Mucosa of rectum (tissue), 2 donors: Measurements from ENCODE around the gene EPHB4.

ENCODE experiments used
- H3K27ac ChIP-seq, 2 donors: one replicate each; pipeline ENCODE4 v1.7.0; 2013; ENCODE audit warnings: inconsistent platforms in 2 of 2, low read depth in 2 of 2, low read length in 2 of 2
- H3K27me3 ChIP-seq, 2 donors: one replicate each; pipeline ENCODE4 v1.7.0; 2013; ENCODE audit warnings: low read length in 2 of 2; ENCODE audit not compliant: control insufficient read depth in 2 of 2, insufficient read depth in 2 of 2
- H3K36me3 ChIP-seq, 2 donors: one replicate each; pipeline ENCODE4 v1.7.0; 2013; ENCODE audit warnings: low read length in 2 of 2; ENCODE audit not compliant: control insufficient read depth in 2 of 2, insufficient read depth in 2 of 2
- H3K4me1 ChIP-seq, 2 donors: one replicate each; pipeline ENCODE4 v1.7.0; 2013; ENCODE audit warnings: low read length in 2 of 2, mild to moderate bottlenecking in 1 of 2; ENCODE audit not compliant: control insufficient read depth in 2 of 2, insufficient read depth in 2 of 2
- H3K4me3 ChIP-seq, 2 donors: one replicate each; pipeline ENCODE4 v1.7.0; 2013; ENCODE audit warnings: low read length in 2 of 2
- H3K9ac ChIP-seq, 2 donors: one replicate each; pipeline ENCODE4 v1.7.0; 2013; ENCODE audit warnings: low read length in 2 of 2, low read depth in 1 of 2, mild to moderate bottlenecking in 1 of 2
- H3K9me3 ChIP-seq, 2 donors: one replicate each; pipeline ENCODE4 v1.7.0; 2013; ENCODE audit warnings: low read length in 2 of 2; ENCODE audit not compliant: control insufficient read depth in 2 of 2
- donor health status: healthy.
- donor health status: Normal muscosa, but diverticular disease.

EPHB4 gene

DNA sequence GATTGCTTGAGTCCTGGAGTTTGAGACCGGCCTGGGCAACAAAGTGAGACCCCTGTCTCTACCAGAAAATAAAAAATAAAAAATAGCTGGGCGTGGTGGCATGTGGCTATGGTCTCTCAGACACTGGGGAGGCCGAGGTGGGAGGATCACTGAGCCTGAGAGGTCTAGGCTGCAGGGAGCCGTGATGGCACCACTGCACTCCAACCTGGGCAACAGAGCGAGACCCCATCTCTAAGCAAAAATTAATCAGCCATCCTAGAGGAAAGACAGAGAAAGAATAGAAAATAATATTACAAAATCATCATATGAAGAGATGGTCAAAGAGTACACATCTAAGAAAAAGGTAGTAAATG, 4.9 kb upstream of the EPHB4 start:
- H3K4me3 ChIP-seq = no peak overlapping the region
- no peaks in the 10 kb centered on the region for H3K36me3 ChIP-seq
- peaks cover 12 to 20% of the 10 kb centered on the region in 2 donors for H3K4me1 ChIP-seq
- H3K9ac ChIP-seq = no peak overlapping the region
- no peaks in the 10 kb centered on the region for H3K9me3 ChIP-seq
- H3K27ac ChIP-seq = no peak overlapping the region
- H3K27me3 ChIP-seq = no peaks in the 10 kb centered on the region

GRCh38 chr7:100830396-100830795, 3.1 kb upstream of the EPHB4 start:
- no peak overlapping the region for H3K27ac ChIP-seq
- no peak overlapping the region for H3K9ac ChIP-seq
- H3K27me3 ChIP-seq = no peaks in the 10 kb centered on the region
- no peak overlapping the region for H3K4me3 ChIP-seq
- H3K36me3 ChIP-seq = no peaks in the 10 kb centered on the region
- H3K9me3 ChIP-seq = no peaks in the 10 kb centered on the region
- peaks cover 13% of the 10 kb centered on the region in 2 donors for H3K4me1 ChIP-seq

- H3K9ac ChIP-seq = no peak overlapping the region
- H3K4me1 ChIP-seq = peaks cover 19 to 23% of the 10 kb centered on the region in 2 donors
- no peaks in the 10 kb centered on the region for H3K36me3 ChIP-seq
- no peak overlapping the region for H3K27ac ChIP-seq
- H3K27me3 ChIP-seq = no peaks in the 10 kb centered on the region
- H3K4me3 ChIP-seq = no peak overlapping the region
- no peaks in the 10 kb centered on the region for H3K9me3 ChIP-seq
Observed at GRCh38 chr7:100829150-100829716, 1.9 kb upstream of the EPHB4 start.

- Histone ChIP-seq H3K36me3 (peaks cover 12 to 14% of the 10 kb centered on the region in 2 donors), H3K4me1 (peaks cover 16 to 23% of the 10 kb centered on the region in 2 donors), H3K4me3 (peak overlapping the region; percentile 74 to 80), H3K27ac (peak overlapping the region; percentile 64 to 68), H3K9ac (peak overlapping the region; percentile 3 to 79), H3K27me3 (no peaks in the 10 kb centered on the region), H3K9me3 (no peaks in the 10 kb centered on the region)
Observed at GRCh38 chr7:100826514-100827329, 601 bp downstream of the EPHB4 start.

- Histone ChIP-seq H3K27me3 (no peaks in the 10 kb centered on the region), H3K27ac (peak overlapping the region; percentile 60 to 68), H3K4me1 (peaks cover 16 to 23% of the 10 kb centered on the region in 2 donors), H3K9me3 (no peaks in the 10 kb centered on the region), H3K36me3 (peaks cover 12 to 14% of the 10 kb centered on the region in 2 donors), H3K9ac (peak overlapping the region; percentile 70 to 79), H3K4me3 (peak overlapping the region; percentile 74 to 80)
Observed at GRCh38 chr7:100825751-100826513, 1.4 kb downstream of the EPHB4 start.

DNA sequence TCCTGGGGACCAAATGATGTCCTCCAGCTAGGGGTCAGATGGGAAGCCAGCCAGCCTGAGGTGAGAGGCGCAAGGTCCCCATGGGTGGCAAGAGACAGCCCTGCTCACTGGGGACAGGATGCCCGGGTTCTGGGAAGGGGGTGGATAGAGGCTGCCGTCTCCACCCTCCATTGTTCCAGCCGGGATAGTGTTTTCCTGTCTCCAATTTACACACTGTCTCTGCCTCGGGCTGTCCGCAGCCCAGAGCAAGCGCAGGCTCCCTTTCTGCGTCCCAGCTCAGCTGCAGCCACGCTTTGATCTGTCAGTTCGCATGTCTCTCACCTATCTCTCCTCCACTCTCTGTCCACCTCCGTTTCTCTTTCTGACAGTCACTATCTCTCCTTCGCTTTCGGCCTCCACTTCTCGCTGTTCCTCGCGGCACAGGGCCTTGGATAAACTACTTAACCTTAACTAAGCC, 2.1 kb downstream of the EPHB4 start:
- Histone ChIP-seq H3K4me3 (peak overlapping the region; percentile 74 to 80), H3K27me3 (no peaks in the 10 kb centered on the region), H3K27ac (peak overlapping the region; percentile 48 to 68), H3K9me3 (no peaks in the 10 kb centered on the region), H3K4me1 (peaks cover 16 to 23% of the 10 kb centered on the region in 2 donors), H3K36me3 (peaks cover 12 to 14% of the 10 kb centered on the region in 2 donors), H3K9ac (peak overlapping the region; percentile 70 to 79)

DNA sequence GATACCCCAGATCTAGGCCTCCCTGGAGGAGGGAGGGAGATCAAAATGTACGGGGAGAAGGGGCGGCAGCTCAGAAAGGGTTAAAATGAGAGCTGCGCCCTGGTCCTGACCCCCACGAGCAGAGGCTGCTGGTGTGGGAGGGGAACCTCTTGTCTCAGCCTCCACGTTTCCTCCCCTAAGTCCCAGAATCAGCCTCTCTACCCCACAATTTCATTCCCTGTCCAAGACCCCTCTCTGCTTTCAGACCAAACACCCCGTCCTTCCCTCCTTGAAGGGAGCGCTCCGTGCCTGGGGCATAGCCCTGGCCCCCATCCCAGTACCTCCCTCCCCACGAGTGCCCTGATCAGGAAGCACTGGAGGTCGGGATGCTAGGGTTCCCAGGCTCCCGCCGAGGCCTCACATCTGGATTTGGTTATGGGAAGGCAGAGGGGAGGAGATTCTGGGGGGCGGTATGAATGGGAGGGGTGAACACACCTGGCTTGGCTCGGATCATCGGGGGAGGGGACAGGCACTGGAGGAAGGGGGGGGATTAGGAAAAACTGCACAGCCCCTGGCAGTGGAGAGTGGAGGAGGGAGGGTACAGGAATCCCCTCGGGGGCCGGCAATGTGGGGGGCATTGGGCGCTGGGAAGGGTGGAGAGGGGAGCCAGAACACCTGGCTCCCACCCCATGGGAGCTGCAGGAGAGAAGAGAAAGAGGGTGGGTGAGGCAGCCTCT, 2.7 kb downstream of the EPHB4 start:
- Histone ChIP-seq H3K27me3 (no peaks in the 10 kb centered on the region), H3K36me3 (peaks cover 16 to 19% of the 10 kb centered on the region in 2 donors), H3K9me3 (no peaks in the 10 kb centered on the region), H3K9ac (peak overlapping the region in 1 of 2 donors; percentile 79), H3K4me3 (peak overlapping the region; percentile 74 to 80), H3K27ac (peak overlapping the region in 1 of 2 donors; percentile 68), H3K4me1 (peaks cover 16 to 23% of the 10 kb centered on the region in 2 donors)

GRCh38 chr7:100823534-100823933, 3.8 kb downstream of the EPHB4 start:
- H3K9ac ChIP-seq = no peak overlapping the region
- peaks cover 16 to 23% of the 10 kb centered on the region in 2 donors for H3K4me1 ChIP-seq
- no peak overlapping the region for H3K4me3 ChIP-seq
- H3K27ac ChIP-seq = no peak overlapping the region
- H3K9me3 ChIP-seq = no peaks in the 10 kb centered on the region
- H3K27me3 ChIP-seq = no peaks in the 10 kb centered on the region
- peaks cover 20 to 22% of the 10 kb centered on the region in 2 donors for H3K36me3 ChIP-seq

- Histone ChIP-seq H3K4me3 (no peak overlapping the region), H3K36me3 (peaks cover 20 to 26% of the 10 kb centered on the region in 2 donors), H3K4me1 (peaks cover 16 to 23% of the 10 kb centered on the region in 2 donors), H3K27me3 (no peaks in the 10 kb centered on the region), H3K27ac (no peak overlapping the region), H3K9ac (no peak overlapping the region), H3K9me3 (no peaks in the 10 kb centered on the region)
Observed at GRCh38 chr7:100823140-100823525, 4.2 kb downstream of the EPHB4 start.
